ENCODE results near the gene CCDC12. TPM values are rescaled to one million over a fixed set of nuclear protein-coding genes. Genes with fewer than 3 reads are reported as not detected.

The CCDC12 gene
- total RNA-seq, 1 experiment from 2014 or later = 46.5 TPM

- POLR2A ChIA-PET = no interaction called here
- Histone ChIP-seq H2AFZ (ENCODE audit: low read depth, low read length, poor library complexity, severe bottlenecking) (no peak overlapping the region), H3K4me1 (ENCODE audit: control insufficient read depth in 1 of 2, insufficient read depth in 2 of 2, low read length in 2 of 2) (peaks cover 0 to 19% of the 10 kb centered on the region in 2 experiments; a peak in 3 of 4 replicates), H3K27me3 (ENCODE audit: insufficient read depth, low read length) (no peaks in the 10 kb centered on the region), H3K9ac (ENCODE audit: low read length) (no peak overlapping the region), H3K9me2 (ENCODE audit: insufficient read depth) (no peaks in the 10 kb centered on the region), H3K9me3 (ENCODE audit: control insufficient read depth in 1 of 2, insufficient read depth in 1 of 2, low read depth in 1 of 2, low read length in 2 of 2) (no peaks in the 10 kb centered on the region), H3K4me3 (replicated peaks in 1 of 2; ENCODE audit: low read depth in 1 of 2, low read length in 2 of 2) (no peak overlapping the region), H3K79me2 (ENCODE audit: insufficient read depth, low read length) (no peaks in the 10 kb centered on the region), H3K36me3 (ENCODE audit: control insufficient read depth in 1 of 2, insufficient read depth in 2 of 2, low read length in 2 of 2) (no peaks in the 10 kb centered on the region), H3K27ac (ENCODE audit: low read depth, low read length) (no peak overlapping the region), H4K20me1 (ENCODE audit: insufficient read depth) (no peaks in the 10 kb centered on the region), H3K4me2 (ENCODE audit: low read length) (no peak overlapping the region)
- CTCF ChIA-PET = no interaction called here
- BruUV-seq (replicated peaks) = no TSS peak
- RAD21 ChIA-PET (ENCODE audit: low non-redundant PET in 1 of 2, low total read pairs in 2 of 2, uncharacterized antibody in 2 of 2, unreplicated experiment in 2 of 2) = no interaction called here
- ATAC-seq (no peak), DNase-seq (ENCODE audit: low read depth, low spot score) (no peak)
- TF ChIP-seq CEBPB (IDR thresholded peaks at IDR 0.05; ENCODE audit: low read depth) (no peak), ZFX (IDR thresholded peaks at IDR 0.05) (no peak), POLR2A (IDR thresholded peaks at IDR 0.05; ENCODE audit: borderline replicate concordance, extremely low read depth, insufficient read depth, insufficient read length) (no peak), TCF7L2 (IDR thresholded peaks at IDR 0.05; ENCODE audit: borderline replicate concordance, extremely low read depth, insufficient read depth, insufficient read length) (no peak), SIN3A (IDR thresholded peaks at IDR 0.05; ENCODE audit: low read depth) (no peak), YY1 (IDR thresholded peaks at IDR 0.05; ENCODE audit: extremely low read depth, insufficient replicate concordance, low read depth, low read length) (no peak), CBX3 (IDR thresholded peaks at IDR 0.05; ENCODE audit: low read depth) (no peak), SP1 (IDR thresholded peaks at IDR 0.05; ENCODE audit: low read depth) (no peak)
- TF ChIP-seq, protein P1, sequence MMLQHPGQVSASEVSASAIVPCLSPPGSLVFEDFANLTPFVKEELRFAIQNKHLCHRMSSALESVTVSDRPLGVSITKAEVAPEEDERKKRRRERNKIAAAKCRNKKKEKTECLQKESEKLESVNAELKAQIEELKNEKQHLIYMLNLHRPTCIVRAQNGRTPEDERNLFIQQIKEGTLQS (IDR thresholded peaks at IDR 0.05) = no peak
- intact Hi-C loops (cut with micrococcal nuclease) = loop anchor here (2.0 kb wide), 1 partner anchor 41 kb away; no protein-coding TSS in a partner anchor
Measured at GRCh38 chr3:46907960-46908293, 68.6 kb downstream of the CCDC12 start.

DNA sequence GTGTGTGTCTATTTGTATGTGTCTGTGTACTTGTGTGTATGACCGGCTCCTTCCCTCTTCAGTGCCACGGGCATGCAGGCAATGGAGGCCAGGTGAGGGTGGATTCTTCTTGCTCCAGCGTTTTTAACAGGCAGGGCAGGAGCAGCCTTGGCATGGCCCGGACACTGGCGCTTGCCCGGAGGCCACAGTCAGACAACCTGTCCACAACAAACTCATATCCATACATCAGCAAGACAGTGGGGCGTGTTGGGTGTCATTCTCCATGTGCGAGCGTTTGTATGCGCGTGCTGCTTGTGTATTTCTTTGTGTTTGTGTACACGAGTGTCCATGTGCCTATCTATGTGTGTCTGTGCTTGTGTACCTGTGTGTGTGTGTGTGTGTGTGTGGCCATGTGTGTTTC lies 69.3 kb downstream of the CCDC12 start:
- Histone ChIP-seq H3K4me2 (ENCODE audit: low read length) (no peak overlapping the region), H3K4me3 (replicated peaks in 1 of 2; ENCODE audit: low read depth in 1 of 2, low read length in 2 of 2) (no peak overlapping the region), H3K4me1 (ENCODE audit: control insufficient read depth in 1 of 2, insufficient read depth in 2 of 2, low read length in 2 of 2) (peaks cover 0 to 19% of the 10 kb centered on the region in 2 experiments; a peak in 3 of 4 replicates), H3K9me2 (ENCODE audit: insufficient read depth) (no peaks in the 10 kb centered on the region), H3K79me2 (ENCODE audit: insufficient read depth, low read length) (no peaks in the 10 kb centered on the region), H3K36me3 (ENCODE audit: control insufficient read depth in 1 of 2, insufficient read depth in 2 of 2, low read length in 2 of 2) (no peaks in the 10 kb centered on the region), H3K9me3 (ENCODE audit: control insufficient read depth in 1 of 2, insufficient read depth in 1 of 2, low read depth in 1 of 2, low read length in 2 of 2) (no peaks in the 10 kb centered on the region), H3K27me3 (ENCODE audit: insufficient read depth, low read length) (no peaks in the 10 kb centered on the region), H3K9ac (ENCODE audit: low read length) (no peak overlapping the region), H4K20me1 (ENCODE audit: insufficient read depth) (no peaks in the 10 kb centered on the region), H2AFZ (ENCODE audit: low read depth, low read length, poor library complexity, severe bottlenecking) (no peak overlapping the region), H3K27ac (ENCODE audit: low read depth, low read length) (no peak overlapping the region)
- RAD21 ChIA-PET (ENCODE audit: low non-redundant PET in 1 of 2, low total read pairs in 2 of 2, uncharacterized antibody in 2 of 2, unreplicated experiment in 2 of 2) = no interaction called here
- no TSS peak for BruUV-seq (replicated peaks)
- CTCF ChIA-PET = no interaction called here
- DNase-seq (ENCODE audit: low read depth, low spot score) = no peak
- POLR2A ChIA-PET = no interaction called here
- no peak for ATAC-seq
- intact Hi-C loops (cut with micrococcal nuclease) = no loop called here
- TF ChIP-seq, protein P2, sequence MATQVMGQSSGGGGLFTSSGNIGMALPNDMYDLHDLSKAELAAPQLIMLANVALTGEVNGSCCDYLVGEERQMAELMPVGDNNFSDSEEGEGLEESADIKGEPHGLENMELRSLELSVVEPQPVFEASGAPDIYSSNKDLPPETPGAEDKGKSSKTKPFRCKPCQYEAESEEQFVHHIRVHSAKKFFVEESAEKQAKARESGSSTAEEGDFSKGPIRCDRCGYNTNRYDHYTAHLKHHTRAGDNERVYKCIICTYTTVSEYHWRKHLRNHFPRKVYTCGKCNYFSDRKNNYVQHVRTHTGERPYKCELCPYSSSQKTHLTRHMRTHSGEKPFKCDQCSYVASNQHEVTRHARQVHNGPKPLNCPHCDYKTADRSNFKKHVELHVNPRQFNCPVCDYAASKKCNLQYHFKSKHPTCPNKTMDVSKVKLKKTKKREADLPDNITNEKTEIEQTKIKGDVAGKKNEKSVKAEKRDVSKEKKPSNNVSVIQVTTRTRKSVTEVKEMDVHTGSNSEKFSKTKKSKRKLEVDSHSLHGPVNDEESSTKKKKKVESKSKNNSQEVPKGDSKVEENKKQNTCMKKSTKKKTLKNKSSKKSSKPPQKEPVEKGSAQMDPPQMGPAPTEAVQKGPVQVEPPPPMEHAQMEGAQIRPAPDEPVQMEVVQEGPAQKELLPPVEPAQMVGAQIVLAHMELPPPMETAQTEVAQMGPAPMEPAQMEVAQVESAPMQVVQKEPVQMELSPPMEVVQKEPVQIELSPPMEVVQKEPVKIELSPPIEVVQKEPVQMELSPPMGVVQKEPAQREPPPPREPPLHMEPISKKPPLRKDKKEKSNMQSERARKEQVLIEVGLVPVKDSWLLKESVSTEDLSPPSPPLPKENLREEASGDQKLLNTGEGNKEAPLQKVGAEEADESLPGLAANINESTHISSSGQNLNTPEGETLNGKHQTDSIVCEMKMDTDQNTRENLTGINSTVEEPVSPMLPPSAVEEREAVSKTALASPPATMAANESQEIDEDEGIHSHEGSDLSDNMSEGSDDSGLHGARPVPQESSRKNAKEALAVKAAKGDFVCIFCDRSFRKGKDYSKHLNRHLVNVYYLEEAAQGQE (IDR thresholded peaks at IDR 0.05; ENCODE audit: low read depth) = no peak
- TF ChIP-seq, protein P3, sequence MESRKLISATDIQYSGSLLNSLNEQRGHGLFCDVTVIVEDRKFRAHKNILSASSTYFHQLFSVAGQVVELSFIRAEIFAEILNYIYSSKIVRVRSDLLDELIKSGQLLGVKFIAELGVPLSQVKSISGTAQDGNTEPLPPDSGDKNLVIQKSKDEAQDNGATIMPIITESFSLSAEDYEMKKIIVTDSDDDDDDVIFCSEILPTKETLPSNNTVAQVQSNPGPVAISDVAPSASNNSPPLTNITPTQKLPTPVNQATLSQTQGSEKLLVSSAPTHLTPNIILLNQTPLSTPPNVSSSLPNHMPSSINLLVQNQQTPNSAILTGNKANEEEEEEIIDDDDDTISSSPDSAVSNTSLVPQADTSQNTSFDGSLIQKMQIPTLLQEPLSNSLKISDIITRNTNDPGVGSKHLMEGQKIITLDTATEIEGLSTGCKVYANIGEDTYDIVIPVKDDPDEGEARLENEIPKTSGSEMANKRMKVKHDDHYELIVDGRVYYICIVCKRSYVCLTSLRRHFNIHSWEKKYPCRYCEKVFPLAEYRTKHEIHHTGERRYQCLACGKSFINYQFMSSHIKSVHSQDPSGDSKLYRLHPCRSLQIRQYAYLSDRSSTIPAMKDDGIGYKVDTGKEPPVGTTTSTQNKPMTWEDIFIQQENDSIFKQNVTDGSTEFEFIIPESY (IDR thresholded peaks at IDR 0.05; ENCODE audit: extremely low read depth, insufficient replicate concordance, low read length) = no peak
- TF ChIP-seq, protein P4, sequence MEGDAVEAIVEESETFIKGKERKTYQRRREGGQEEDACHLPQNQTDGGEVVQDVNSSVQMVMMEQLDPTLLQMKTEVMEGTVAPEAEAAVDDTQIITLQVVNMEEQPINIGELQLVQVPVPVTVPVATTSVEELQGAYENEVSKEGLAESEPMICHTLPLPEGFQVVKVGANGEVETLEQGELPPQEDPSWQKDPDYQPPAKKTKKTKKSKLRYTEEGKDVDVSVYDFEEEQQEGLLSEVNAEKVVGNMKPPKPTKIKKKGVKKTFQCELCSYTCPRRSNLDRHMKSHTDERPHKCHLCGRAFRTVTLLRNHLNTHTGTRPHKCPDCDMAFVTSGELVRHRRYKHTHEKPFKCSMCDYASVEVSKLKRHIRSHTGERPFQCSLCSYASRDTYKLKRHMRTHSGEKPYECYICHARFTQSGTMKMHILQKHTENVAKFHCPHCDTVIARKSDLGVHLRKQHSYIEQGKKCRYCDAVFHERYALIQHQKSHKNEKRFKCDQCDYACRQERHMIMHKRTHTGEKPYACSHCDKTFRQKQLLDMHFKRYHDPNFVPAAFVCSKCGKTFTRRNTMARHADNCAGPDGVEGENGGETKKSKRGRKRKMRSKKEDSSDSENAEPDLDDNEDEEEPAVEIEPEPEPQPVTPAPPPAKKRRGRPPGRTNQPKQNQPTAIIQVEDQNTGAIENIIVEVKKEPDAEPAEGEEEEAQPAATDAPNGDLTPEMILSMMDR (IDR thresholded peaks at IDR 0.05 in 2 of 3, conservative IDR thresholded peaks at IDR 0.05 in 1 of 3; ENCODE audit: borderline replicate concordance in 1 of 3, insufficient read depth in 1 of 3, low read depth in 2 of 3, low read length in 2 of 3) = no peak
- TF ChIP-seq SRF (IDR thresholded peaks at IDR 0.05; ENCODE audit: low read depth) = no peak
- TF ChIP-seq, protein P5, sequence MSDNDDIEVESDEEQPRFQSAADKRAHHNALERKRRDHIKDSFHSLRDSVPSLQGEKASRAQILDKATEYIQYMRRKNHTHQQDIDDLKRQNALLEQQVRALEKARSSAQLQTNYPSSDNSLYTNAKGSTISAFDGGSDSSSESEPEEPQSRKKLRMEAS (IDR thresholded peaks at IDR 0.05) = no peak
